Amniotic epithelial cell (primary cell): Measurements from ENCODE around the gene SCYGR1.
A peak's percentile ranks its signal among the peaks of the same experiment; 100 is the strongest.
"Not testable (repeated sequence)": the region's sequence is repeated elsewhere in the genome, so short reads cannot be mapped to it uniquely, and the experiment has no call there.

Experiments
- DNase-seq: peaks from one replicate; pipeline ENCODE4 v3.0.0-alpha.2; 2010; ENCODE audit warnings: low read depth

The SCYGR1 gene, protein sequence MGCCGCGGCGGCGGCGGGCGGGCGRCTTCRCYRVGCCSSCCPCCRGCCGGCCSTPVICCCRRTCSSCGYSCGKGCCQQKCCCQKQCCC

DNA sequence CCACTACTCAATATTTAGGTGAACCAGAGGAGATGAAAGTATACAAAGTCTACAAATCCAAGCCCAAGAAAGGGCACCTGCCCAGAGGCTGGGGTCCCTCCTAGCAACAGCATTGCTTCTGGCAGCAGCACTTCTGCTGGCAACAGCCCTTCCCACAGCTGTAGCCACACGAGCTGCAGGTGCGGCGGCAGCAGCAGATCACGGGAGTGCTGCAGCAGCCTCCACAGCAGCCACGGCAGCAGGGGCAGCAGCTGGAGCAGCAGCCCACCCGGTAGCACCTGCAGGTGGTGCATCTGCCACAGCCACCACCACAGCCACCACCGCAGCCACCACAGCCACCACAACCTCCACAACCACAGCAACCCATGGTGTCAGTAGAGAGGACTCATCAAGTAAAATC lies at the start of gene SCYGR1:
Gene SCYGR1, minus strand, starts transcription at position 367 of the 400 bp plus-strand sequence. Its CDS starts 0 bp downstream, at position 367.
- DNase-seq = not testable (repeated sequence)

DNA sequence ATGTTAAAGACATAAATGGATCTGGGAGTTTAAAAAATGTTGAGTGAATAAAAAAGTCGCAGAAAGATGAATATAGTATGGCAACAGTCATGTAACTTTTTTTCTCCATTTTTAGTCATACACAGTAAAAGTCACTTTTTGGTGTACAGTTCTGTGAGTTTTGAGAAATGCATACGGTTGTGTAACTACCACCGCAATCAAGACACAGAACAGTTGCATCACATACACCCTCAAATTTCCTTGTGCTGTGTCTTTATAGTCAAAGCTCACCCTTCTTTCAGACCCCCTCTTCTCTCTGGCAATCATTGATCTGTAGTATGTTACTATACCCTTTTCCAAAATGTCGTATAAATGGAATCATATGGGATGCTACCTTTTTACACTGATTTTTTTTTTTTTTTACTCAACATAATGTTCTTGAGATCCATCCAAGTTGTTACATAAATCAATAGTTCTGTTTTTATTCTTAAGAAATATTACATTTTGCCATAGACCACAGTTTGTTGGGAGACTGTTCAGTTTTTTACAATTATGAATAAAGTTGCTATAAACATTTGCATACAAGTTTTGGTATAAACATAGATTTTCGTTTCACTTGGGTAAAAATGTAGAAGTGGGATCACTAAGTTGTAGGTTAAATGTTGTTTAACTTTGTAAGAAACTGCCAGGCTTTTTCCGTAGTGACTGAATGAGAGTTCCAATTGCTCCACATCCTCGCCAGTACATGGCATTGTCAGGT lies 48.9 kb upstream of the SCYGR1 start:
- peak; percentile 64 for DNase-seq

DNA sequence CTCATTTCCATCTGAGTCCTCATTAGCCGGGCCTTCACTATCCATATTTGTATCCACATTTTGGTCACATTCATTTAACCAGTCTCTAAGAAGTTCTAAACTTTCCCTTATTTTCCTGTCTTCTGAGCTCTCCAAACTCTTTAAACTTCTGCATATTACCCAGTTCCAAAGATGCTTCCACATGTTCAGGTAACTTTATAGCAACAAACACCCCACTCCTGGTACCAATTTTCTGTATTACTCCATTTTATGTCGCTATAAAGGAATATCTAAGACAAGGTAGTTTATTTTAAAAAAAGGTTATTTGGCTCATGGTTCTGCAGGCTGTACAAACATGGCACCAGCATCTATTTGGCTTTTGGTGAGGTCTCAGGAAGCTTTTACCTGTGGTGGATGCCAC lies 45.4 kb upstream of the SCYGR1 start:
- DNase-seq = no peak

DNA sequence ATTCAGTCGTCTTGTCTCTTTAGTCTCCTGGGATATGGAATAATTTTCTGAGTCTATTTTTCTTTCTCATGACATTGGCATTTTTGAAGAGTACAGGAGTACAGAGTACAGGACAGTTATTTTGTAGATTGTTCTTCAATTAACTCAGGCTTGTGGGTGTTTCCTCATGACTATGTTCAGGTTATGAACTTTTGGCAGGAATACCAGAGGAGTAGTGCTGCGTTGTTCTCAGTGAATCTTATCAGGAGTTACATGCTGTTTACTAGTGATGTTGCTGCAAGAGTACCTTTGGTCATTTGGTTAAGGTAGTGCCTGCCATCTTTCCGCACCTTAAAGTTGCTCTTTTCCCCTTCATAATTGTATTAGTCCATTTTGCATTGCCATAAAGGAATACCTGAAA lies 42.9 kb upstream of the SCYGR1 start:
- DNase-seq = peak; percentile 80

DNA sequence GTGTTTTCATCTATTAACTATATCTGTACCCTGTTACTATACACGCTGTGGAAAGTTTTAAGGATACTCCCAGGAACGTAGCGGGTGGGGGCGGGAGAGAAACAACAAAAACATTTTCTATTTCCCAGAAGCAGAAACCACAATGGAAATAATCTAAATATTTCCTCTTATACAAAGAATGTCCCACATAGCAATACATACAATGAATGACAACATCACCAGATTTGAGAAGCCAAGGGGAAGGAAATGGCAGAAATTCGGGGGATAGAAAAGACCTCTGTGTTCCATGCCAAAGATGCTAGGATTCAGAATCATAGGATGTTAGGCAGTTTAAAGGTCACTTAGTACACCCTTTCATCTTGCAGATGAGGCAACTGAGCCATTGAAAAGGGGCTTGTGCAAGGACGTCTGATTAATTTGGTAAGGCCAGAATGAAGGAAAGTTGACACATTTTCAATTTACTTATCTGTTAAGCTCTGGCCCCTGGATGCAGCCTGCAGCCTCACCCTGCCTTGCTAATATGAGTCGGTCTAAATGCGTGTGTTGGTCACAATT lies 41.1 kb upstream of the SCYGR1 start:
- no peak for DNase-seq

DNA sequence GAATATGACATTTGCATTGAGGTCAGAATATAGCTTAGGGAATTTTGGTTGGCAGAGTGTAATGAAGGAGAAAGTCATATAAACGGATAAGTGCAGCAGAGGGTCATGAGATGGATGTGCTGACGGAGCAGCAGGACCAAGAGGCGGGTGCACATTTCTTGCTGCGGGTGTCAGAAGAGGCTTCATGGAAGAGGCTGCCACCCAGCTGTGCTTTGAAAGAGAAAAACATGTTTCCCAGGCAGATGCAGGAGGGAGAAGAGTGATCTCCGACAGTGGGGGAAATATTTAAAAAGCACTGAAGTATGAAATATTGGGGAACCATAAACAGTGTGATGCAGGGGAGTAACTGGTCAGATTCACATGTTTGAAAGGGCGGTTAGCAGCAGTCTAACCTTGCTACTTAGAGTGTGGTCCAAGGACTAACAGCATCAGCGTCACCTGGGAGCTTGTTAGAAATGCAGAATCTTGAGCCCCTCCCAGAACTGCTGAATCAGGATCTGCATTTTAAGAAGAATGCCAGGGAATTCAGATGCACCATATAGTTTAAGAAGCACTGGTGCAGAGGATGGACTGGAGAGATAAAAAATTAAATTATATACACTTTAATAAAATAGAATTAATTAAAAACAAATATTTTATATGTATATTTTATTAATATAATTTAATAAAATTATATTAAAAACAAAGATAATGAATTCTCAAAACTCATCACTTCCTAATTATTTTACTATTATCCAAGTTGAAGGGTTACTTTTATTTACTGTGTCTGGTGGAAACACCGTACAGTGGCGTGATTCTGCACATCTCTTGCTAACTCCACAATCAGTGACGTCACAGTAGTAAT lies 36.1 kb upstream of the SCYGR1 start:
- DNase-seq = no peak

DNA sequence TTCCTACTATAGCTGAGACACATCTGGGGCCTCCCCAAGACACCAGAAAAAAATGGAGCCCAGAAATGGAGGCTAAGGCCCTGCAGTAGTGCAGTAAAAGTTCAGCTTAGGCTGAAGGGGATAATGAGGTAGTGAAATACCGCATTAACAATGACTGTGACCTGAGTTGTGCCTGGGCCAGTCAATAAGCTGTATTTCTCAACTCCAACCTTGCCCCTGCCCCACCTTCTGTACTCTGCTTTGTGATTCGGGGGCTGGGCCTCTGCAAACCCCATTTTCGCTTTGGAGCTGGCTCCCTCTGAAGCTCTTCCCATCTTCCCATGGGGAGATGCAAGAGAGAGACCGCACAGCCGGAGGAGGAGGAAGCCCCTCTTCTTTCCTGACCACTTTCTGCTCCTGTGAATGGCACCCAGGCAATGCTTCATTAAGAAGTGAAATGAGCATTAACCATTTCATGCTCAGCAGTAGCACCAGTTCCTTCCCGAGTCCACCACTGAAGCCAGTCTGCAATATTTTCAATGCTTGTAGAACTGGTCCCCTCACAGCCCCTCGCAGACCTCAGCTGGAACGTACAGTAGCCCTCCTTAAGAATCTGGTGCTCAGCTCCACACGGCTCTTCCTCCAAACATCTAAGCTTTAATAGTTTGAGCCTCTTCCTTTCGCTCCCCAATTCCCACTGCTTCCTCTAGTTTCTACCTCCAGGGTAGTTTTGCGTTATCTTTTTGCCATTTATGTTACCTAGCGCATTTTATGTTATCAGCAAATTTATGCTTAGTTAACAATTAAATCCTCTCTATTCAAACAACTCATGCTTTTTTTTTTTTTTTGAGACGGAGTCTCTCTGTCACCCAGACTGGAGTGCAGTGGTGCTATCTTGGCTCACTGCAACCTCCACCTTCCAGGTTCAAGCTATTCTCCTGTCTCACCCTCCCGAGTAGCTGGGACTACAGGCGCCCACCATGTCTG lies 32.6 kb upstream of the SCYGR1 start:
- DNase-seq = no peak

DNA sequence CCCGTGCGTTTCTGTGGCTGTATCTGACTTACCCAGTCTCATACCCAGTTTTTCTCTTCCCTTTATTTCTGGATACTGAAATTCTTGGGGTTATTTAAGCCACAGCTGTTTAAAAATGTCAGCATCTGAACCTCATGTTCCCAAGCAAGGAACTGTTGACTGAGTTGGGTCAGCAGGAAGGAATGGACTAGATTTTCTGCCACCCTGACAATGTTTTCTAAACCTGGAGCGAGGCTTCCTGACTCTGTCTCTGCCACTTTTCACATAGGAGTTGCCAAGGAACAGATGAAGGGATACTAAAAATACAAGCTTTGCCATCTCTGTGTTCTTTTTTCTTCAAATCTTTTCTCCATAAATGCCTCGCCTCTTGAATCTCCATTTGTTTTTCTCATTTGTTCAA lies 29.0 kb upstream of the SCYGR1 start:
- no peak for DNase-seq

DNA sequence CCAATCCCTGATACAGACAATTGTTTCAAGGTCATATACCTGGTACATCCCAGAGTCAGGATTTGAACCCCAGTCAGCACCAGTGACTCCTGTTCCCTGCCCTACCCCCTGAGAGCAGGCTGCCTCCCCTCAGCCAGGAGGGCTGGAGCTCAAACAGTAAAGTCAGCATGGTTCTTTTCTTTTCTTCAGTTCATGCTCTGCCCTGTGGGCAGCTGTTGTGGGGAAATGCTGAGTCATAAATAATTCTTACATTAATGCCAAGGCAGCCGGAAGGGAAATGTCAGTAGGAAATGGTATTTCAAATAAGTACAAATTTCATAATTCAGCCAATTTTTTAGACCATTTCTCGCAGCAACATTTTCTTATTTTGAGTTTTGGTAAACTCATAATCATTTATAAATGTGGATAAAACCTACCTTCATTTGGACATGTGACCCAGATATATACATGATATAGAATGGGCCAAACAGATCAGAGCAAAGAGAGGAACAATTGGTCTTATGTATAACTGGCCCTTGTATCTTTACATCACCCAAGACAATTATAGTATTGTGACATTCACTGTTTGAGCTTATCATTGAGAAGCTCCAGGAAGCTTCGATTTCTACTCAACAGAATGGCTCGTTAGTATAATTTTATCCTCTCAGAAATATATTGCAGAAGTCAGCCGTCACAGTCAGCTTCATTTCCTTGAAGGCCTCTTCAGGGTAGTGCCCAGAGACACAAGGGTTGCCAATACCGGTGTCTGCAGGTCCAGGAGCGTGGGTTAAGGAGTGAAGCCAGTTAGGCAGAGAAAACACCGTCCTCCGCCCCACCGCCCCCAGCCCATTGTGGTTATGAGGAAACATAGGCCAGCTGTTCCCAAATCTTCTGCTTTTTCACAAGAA lies 28.0 kb upstream of the SCYGR1 start:
- peak; percentile 90 for DNase-seq

DNA sequence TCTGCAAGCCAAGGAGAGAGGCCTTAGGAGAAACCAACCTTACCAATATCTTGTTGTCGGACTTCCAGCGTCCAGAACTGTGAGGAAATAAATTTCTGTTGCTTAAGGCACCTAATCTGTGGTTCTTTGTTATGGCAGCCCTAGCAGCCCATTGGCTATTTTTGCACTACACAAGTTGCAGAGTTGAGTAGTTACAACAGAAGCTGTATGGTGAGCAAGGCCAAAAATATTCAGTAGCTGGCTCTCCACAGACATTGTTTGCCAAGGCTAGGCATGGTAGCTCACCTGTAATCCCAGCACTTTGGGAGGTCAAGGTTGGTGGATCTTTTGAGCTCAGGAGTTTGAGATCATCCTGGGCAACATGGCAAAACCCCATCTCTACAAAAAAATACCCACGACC lies 27.1 kb upstream of the SCYGR1 start:
- peak; percentile 98 for DNase-seq

DNA sequence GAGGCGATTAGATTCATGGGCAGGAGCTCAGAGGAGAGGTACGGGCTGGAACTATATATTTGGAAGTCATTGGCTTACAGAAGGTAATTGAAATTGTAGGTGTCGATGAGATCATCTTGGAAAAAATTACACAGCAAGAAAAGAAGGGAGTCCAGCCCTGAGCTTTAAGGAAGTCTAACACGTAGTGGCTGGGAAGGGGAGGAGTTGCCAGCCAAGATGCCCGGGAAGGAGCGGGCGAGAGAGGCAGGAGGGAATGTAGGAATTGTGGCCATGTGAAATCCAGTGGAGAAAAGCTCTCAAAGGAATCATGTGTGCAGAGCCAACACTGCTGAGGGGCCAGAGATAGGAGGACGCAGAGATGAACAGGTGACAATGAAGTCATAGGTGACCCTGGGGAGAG lies 25.6 kb upstream of the SCYGR1 start:
- DNase-seq = no peak

DNA sequence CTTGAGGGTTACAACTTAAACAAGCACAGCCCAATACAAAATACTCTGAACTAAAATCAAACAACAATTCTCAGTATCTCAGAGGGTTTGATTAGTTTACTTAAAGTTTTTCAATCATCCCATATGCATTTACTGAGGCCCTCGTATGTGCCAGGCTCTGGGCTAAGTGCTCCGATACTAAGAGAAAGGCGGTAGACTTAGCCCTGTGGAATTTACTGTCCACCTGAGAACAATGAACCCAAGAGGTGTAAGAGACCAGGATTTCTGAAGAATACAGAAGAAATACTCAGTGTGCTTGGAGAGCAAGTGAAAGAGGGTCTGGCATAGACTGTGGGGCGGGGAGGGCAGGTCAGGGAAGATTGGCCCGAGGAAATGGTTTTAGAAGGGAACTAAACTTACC lies 25.1 kb upstream of the SCYGR1 start:
- no peak for DNase-seq

DNA sequence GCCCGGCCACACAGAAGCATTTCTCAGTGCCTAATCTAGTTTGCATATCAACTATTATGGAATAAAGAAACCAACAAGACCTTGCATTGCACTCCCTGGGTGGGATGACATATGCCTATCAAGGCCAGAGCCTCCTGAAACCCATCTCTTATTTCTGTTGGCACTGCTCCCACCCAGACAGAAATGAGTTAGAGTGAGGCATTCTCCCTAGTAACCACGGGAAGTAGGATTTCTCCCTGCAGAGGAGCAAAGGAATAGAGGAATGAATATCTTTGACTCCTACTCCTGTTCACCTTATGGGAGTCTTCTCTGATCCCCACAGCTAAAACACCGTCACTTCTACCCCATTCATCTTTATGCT lies 24.2 kb upstream of the SCYGR1 start:
- DNase-seq = peak; percentile 72

DNA sequence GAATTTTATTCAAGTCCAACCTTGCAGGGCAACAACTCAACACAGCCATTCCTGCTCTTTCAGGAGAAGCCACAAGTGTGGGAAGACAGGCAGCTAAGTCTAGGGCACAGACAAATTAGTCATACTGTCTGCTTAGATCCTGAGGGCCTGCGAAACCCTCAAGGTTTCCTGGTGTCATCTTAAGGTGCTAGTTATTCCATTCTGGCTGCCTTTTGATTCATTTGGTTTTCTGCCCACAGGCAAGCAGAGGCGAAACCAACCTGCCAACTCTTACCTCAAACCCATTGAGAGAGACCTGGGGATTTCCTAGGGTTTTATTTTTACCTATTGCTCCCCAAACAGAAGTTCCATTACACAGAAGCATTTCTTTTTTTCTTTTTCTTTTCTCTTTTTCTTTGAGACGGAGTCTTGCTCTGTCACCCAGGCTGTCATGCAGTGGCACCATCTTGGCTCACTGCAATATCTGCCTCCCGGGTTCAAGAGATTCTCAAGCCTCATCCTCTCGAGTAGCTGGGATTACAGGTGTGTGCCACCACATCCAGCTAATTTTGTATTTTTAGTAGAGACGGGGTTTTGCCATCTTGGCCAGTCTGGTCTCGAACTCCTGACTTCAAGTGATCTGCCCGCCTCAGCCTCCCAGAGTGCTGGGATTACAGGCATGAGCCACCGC lies 23.7 kb upstream of the SCYGR1 start:
- DNase-seq = peak; percentile 83

DNA sequence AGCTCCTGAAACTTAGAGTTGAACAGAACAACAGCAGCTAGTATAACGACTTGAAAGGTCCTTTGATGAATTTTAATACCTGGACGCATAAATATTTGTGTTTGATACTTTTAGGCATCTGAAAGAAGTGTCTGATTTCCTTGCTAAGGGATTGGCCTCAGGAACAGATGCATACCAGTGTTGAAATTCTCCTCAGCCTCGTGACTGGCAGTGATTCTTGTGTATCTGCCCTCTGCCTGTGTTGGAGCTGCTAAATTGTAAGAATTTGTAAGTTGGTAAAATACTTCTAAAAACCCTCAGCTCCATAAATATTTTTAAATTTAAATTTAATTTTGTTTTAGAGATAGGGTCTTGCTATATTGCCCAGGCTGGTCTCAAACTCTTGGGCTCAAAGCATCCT lies 22.4 kb upstream of the SCYGR1 start:
- peak; percentile 67 for DNase-seq

DNA sequence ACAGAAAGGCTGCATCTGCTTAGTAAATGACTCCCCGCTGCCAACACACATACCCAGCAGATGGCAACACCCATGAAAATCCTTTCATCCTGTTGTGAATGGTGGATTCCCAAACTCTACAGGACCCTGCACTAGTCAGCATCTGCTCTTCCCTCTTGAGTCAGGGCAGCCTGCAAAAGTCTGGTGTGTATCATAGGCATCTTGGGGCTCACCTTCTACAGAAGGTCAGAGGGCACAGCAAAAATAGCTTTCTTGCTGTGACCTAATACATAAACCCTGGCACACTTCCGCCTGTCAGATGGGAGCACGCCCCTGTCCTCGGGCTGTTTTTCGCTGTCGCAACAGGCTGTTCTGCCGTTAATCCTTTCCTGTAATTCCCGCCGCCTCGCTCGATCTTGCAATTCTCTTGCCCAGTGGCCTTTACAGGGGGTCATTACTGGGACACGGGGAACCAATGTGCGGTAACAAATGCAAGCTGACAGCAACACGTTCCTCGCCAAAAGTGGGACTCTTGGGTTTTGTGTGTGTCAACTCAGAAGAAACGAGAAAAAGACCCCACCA lies 19.9 kb upstream of the SCYGR1 start:
- DNase-seq = no peak

DNA sequence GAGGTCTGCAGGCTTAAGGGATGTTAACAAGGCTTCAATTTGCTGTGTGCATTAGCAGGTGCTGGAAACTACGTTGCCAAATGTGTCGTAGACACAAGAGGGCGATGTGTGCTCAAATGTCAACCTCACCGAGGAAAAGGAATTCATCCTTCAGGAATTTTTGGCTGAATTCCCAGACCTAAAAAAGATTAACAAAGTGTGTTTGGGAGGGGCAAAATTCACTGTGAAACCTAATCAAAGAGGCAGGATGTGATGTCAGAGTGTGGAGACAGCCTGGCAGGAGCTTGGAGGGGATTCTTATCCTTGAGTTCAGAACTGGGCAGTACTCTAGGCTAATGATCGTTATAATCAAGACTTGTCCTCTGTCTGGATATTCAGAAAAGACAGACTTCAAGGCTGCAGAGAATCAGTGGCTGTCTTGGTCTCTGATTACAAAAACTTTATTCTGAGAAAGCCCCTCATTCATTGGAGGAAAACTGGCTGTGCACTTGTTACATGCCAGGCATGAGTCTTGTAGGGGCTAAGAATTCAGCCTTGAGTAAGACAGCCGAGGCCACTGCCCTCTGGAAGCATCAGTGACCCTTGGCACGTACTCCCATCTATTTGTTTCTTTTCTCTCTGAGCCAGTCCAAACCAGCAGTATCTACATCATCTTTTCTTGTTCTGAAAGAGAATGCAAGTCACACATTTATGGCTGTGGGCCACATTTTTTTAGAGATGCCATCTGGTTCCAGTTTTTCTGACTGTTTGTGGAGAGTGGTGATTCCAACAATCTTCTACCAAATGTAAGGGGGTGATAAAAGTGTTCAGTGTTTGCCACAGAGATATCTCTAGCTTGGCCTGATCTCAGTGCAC lies 18.7 kb upstream of the SCYGR1 start:
- DNase-seq = peak; percentile 97

DNA sequence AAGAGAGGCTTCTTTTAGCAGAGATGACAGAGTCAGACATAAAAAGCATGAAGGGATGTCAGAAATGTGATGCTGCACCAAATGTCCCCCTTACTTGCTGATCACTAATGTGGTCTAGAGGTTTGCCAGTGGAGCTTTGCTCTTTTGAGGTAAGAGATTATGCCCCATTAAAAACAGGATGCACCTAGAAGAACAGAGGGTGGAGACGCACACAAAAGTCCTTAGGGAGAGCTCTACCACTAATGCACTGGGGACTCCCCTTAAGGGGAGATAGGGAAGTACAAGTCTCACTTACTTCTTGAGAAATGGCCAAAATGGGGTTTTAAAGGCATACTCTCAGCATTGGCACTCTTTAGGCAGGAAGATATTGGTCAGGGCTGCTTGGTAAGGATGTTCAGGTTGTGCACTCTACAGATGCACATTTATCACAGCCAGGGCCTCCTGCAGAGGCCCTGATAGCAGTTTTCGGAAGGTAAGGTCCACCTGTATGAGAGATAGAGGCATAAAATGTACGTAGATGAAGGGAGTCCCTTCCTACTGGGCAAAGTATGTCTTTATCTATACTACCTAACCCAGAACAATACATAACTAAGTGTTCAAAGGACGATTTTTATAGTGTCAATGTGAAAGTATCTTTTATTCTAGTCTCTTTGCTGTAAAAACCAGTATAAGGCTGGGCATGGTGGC lies 17.0 kb upstream of the SCYGR1 start:
- DNase-seq = no peak
